Neural cell (in vitro differentiated cells): Measurements from ENCODE around the gene RPP30. TPM values are rescaled to one million over a fixed set of nuclear protein-coding genes. Genes with fewer than 3 reads are reported as not detected.

Source experiments
- H2AFZ ChIP-seq: fragments of 200-600, 300-800 bp; sonication (generic), shearing (Covaris generic); 2 replicates; pipeline ENCODE4 v1.6.0; 2014; ENCODE audit warnings: low read depth, mild to moderate bottlenecking, antibody characterized with exemption, low read length, moderate library complexity
- H3F3A ChIP-seq: fragments of 200-600 bp; shearing (Covaris generic); 2 replicates; pipeline ENCODE4 v1.6.1; 2016; ENCODE audit warnings: mild to moderate bottlenecking, moderate library complexity, mixed read lengths, antibody characterized with exemption, low read length; ENCODE audit not compliant: insufficient read depth, poor library complexity, severe bottlenecking
- H3K27ac ChIP-seq: fragments of 200-600, 300-800 bp; sonication (generic), shearing (Covaris generic); 2 replicates; pipeline ENCODE4 v1.5.1; 2014; ENCODE audit warnings: mild to moderate bottlenecking, low read length, moderate library complexity
- H3K27me3 ChIP-seq: fragments of 300-800, 200-600 bp; sonication (generic), shearing (Covaris generic); 2 replicates; pipeline ENCODE4 v1.6.0; 2014; ENCODE audit warnings: mild to moderate bottlenecking, low read depth, low read length, moderate library complexity; ENCODE audit not compliant: insufficient read depth
- H3K36me3 ChIP-seq: fragments of 300-800, 200-600 bp; sonication (generic), shearing (Covaris generic); 2 replicates; pipeline ENCODE4 v1.5.1; 2014; ENCODE audit warnings: mild to moderate bottlenecking, antibody characterized with exemption, low read length, moderate library complexity; ENCODE audit not compliant: insufficient read depth
- H3K4me2 ChIP-seq: fragments of 300-800, 200-600 bp; sonication (generic), shearing (Covaris generic); 2 replicates; pipeline ENCODE4 v1.6.0; 2014; ENCODE audit warnings: mild to moderate bottlenecking, low read length
- H3K4me3 ChIP-seq: fragments of 300-800, 200-600 bp; sonication (generic), shearing (Covaris generic); 2 replicates; pipeline ENCODE4 v1.5.1; 2014; ENCODE audit warnings: mild to moderate bottlenecking, low read length, moderate library complexity
- H3K79me2 ChIP-seq: fragments of 200-600 bp; shearing (Covaris generic); replicated peaks from 2 replicates; pipeline ENCODE4 v1.6.0; 2014; ENCODE audit warnings: mild to moderate bottlenecking, low read length, moderate library complexity; ENCODE audit not compliant: insufficient read depth
- H3K9ac ChIP-seq: fragments of 300-800, 200-600 bp; sonication (generic), shearing (Covaris generic); 2 replicates; pipeline ENCODE4 v1.6.1; 2016; ENCODE audit warnings: mild to moderate bottlenecking, low read length, mixed read lengths
- H3K9me2 ChIP-seq: fragments of 200-600 bp; shearing (Covaris generic); 2 replicates; pipeline ENCODE4 v1.6.1; 2016; ENCODE audit warnings: mild to moderate bottlenecking, low read length, mixed read lengths; ENCODE audit not compliant: insufficient read depth
- H3K9me3 ChIP-seq: fragments of 200-600, 300-800 bp; sonication (generic), shearing (Covaris generic); 2 replicates; pipeline ENCODE4 v1.6.1; 2016; ENCODE audit warnings: mild to moderate bottlenecking, mixed run types, low read length, moderate library complexity, mixed read lengths
- H4K20me1 ChIP-seq: fragments of 200-600 bp; shearing (Covaris generic); 2 replicates; pipeline ENCODE4 v1.6.1; 2016; ENCODE audit warnings: mild to moderate bottlenecking, mixed run types; ENCODE audit not compliant: insufficient read depth
- CTCF ChIP-seq: fragments of 450-650 bp; IDR thresholded peaks from 2 replicates; pipeline ENCODE4 v1.5.1; 2014; ENCODE audit warnings: antibody characterized with exemption, mild to moderate bottlenecking, moderate library complexity; ENCODE audit not compliant: poor library complexity, severe bottlenecking
- EP300 ChIP-seq: fragments of 450-650 bp; conservative IDR thresholded peaks from 2 replicates; pipeline ENCODE4 v1.6.1; 2014; ENCODE audit warnings: antibody characterized with exemption, mild to moderate bottlenecking, moderate library complexity; ENCODE audit not compliant: poor library complexity, severe bottlenecking
- EZH2 ChIP-seq: fragments of 200-600, 300-800 bp; shearing (Covaris generic), sonication (generic); IDR thresholded peaks from 2 replicates; pipeline ENCODE4 v1.6.1; 2014; ENCODE audit warnings: antibody characterized with exemption, low read length, borderline replicate concordance, mild to moderate bottlenecking; ENCODE audit not compliant: insufficient read depth, poor library complexity, severe bottlenecking
- MXI1 ChIP-seq: fragments of 450-650 bp; conservative IDR thresholded peaks from 2 replicates; pipeline ENCODE4 v1.6.1; 2014; ENCODE audit warnings: antibody characterized with exemption, mild to moderate bottlenecking; ENCODE audit not compliant: poor library complexity, severe bottlenecking
- POLR2AphosphoS5 ChIP-seq: IDR thresholded peaks from 2 replicates; pipeline ENCODE4 v1.6.1; 2012
- RAD21 ChIP-seq: fragments of 450-650 bp; conservative IDR thresholded peaks from 2 replicates; pipeline ENCODE4 v1.6.1; 2014; ENCODE audit warnings: antibody characterized with exemption, mild to moderate bottlenecking, moderate library complexity
- SMC3 ChIP-seq: fragments of 450-650 bp; conservative IDR thresholded peaks from 2 replicates; pipeline ENCODE4 v1.6.1; 2014; ENCODE audit warnings: antibody characterized with exemption, mild to moderate bottlenecking, moderate library complexity; ENCODE audit not compliant: poor library complexity
- TAF1 ChIP-seq: IDR thresholded peaks from 2 replicates; pipeline ENCODE4 v1.6.1; 2012; ENCODE audit warnings: low read depth
- polyA plus RNA-seq: library from polyadenylated mRNA; depleted of rRNA; stranded (reverse); fragments of >200 nt; gene quantifications from 2 replicates; pipeline ENCODE4 v1.2.3, GENCODE V29; 2014
- TF ChIP-seq, protein P1 (sequence below): IDR thresholded peaks from 2 replicates; pipeline ENCODE4 v1.6.1; 2012; ENCODE audit warnings: borderline replicate concordance

The RPP30 gene
- polyA plus RNA-seq, 1 donor from 2014 or later, result 86.5 TPM

- Histone ChIP-seq H3K4me2 (no peak overlapping the region), H3K4me3 (no peak overlapping the region), H3F3A (no peaks in the 10 kb centered on the region), H3K9me3 (peaks cover 5% of the 10 kb centered on the region), H3K36me3 (no peaks in the 10 kb centered on the region), H3K27me3 (no peaks in the 10 kb centered on the region), H3K9me2 (no peaks in the 10 kb centered on the region), H3K9ac (no peak overlapping the region), H2AFZ (no peak overlapping the region), H4K20me1 (no peaks in the 10 kb centered on the region), H3K79me2 (no peaks in the 10 kb centered on the region), H3K27ac (no peak overlapping the region)
- TF ChIP-seq RAD21 (no peak), CTCF (no peak), EP300 (no peak), EZH2 (no peak)
These were observed 25.0 kb upstream of the RPP30 start for GRCh38 chr10:90846746-90847145.

DNA sequence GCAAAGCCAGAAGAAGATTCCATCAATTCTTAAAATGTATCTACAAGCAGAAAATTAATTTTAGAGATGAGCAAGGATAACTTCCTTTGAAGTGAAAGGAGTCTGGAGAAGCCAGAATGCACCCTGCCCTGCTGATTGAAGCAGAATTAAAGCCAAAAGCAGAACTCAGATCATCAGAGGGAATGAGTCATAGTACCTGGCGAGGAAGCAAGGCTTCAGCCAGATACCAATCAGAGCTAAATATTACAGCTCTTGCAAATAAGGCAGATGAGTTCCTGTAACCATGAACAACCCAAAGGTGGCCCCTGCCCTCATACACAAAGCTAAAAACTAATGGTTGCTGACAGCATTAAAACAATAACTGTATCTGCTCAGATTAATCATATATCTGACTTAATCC is 24.3 kb upstream of the RPP30 start:
- Histone ChIP-seq H3K9me3 (peaks cover 5% of the 10 kb centered on the region), H3K27ac (no peak overlapping the region), H2AFZ (no peak overlapping the region), H3K27me3 (no peaks in the 10 kb centered on the region), H3K4me2 (no peak overlapping the region), H3F3A (no peaks in the 10 kb centered on the region), H3K9ac (no peak overlapping the region), H3K4me3 (no peak overlapping the region), H3K9me2 (no peaks in the 10 kb centered on the region), H4K20me1 (no peaks in the 10 kb centered on the region), H3K36me3 (no peaks in the 10 kb centered on the region), H3K79me2 (no peaks in the 10 kb centered on the region)
- TF ChIP-seq SMC3 (no peak), TAF1 (no peak), EZH2 (no peak), POLR2AphosphoS5 (no peak), CTCF (no peak), EP300 (no peak), RAD21 (no peak), MXI1 (no peak)
- TF ChIP-seq, protein P1, sequence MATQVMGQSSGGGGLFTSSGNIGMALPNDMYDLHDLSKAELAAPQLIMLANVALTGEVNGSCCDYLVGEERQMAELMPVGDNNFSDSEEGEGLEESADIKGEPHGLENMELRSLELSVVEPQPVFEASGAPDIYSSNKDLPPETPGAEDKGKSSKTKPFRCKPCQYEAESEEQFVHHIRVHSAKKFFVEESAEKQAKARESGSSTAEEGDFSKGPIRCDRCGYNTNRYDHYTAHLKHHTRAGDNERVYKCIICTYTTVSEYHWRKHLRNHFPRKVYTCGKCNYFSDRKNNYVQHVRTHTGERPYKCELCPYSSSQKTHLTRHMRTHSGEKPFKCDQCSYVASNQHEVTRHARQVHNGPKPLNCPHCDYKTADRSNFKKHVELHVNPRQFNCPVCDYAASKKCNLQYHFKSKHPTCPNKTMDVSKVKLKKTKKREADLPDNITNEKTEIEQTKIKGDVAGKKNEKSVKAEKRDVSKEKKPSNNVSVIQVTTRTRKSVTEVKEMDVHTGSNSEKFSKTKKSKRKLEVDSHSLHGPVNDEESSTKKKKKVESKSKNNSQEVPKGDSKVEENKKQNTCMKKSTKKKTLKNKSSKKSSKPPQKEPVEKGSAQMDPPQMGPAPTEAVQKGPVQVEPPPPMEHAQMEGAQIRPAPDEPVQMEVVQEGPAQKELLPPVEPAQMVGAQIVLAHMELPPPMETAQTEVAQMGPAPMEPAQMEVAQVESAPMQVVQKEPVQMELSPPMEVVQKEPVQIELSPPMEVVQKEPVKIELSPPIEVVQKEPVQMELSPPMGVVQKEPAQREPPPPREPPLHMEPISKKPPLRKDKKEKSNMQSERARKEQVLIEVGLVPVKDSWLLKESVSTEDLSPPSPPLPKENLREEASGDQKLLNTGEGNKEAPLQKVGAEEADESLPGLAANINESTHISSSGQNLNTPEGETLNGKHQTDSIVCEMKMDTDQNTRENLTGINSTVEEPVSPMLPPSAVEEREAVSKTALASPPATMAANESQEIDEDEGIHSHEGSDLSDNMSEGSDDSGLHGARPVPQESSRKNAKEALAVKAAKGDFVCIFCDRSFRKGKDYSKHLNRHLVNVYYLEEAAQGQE, result no peak
